Measurements from ENCODE around the gene NLRP1.

NLRP1 gene

GRCh38 chr17:5523249-5523648 lies 61.1 kb downstream of the NLRP1 start:
- no peak for DNase-seq

GRCh38 chr17:5522476-5522875 lies 61.8 kb downstream of the NLRP1 start:
- DNase-seq: no peak

- no peak for DNase-seq
These were observed 68.1 kb downstream of the NLRP1 start for GRCh38 chr17:5516060-5516792.

- DNase-seq: no peak
These were observed 69.3 kb downstream of the NLRP1 start for GRCh38 chr17:5514976-5515375.

DNA sequence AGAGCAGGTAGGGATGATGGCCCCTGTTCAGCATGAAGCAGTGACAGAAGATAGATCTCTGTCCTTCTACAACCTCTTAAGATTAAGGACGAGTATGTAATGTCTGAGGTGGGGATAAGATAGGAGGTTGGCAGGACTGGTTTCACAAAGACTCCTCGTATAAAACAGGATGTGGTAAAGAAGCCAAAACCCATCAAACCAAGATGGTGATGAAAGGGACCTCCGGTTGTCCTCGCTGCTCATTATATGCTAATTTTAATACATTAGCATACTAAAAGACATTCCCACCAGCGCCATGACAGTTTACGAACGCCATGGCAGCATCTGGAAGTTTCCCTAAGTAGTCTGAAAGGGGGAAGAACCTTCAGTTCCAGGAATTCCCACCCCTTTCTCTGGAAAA lies 70.7 kb downstream of the NLRP1 start:
- no peak for DNase-seq

GRCh38 chr17:5511401-5512225 lies 72.7 kb downstream of the NLRP1 start:
- DNase-seq: no peak

DNA sequence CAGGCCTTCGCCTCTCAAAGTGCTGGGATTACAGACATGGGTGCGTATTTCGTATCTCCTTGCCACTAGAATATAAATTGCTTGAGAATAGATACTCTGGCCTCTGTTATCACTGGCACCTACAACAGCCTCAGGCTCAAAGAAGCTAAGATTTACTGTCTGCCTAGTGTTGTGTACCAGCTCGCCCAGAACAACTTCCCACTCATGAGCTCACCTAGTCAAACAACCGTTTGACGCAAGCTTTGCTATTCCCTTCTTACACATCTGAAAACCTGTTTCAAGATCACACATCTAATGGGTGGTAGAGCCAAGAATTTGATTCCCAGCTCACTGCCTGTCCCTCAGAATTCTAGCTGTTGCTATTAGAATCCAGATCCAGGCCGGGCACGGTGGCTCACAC lies 73.5 kb downstream of the NLRP1 start:
- DNase-seq: no peak

DNA sequence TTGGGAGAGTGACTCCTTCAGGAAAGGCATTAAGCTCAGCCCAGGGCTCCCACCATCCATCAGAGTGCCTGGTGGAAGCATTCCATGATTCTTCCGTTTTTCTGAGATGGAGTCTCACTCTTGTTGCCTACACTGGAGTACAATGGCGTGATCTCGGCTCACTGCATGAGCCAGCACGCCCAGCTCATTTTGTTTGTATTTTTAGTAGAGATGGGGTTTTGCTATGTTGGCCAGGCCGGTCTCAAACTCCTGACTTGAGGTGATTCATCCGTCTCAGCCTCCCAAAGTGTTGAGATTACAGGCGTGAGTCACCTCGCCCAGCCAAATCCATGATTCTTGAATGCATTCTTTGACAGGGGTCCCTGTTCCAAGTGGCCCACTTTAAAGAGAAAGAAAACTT lies 74.8 kb downstream of the NLRP1 start:
- no peak for DNase-seq

DNA sequence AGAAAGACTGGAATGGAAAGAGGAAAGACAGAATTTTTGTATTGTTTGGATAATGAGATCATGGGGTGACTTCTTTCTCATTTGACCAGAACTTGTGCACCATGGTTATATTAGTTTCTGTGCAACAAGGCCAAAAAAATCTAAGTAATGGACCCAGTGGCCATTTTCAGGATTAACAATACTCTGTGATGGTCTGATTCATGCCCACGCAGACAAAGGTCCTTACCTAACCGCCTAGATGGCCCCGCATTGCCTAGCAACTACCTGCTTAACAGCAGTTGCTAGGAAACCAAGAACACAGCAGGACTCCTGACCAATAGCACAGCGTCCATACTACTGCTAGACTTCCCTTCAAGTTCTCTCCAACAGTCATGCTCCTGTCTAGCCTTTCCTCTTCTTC lies 75.5 kb downstream of the NLRP1 start:
- no peak for DNase-seq

DNA sequence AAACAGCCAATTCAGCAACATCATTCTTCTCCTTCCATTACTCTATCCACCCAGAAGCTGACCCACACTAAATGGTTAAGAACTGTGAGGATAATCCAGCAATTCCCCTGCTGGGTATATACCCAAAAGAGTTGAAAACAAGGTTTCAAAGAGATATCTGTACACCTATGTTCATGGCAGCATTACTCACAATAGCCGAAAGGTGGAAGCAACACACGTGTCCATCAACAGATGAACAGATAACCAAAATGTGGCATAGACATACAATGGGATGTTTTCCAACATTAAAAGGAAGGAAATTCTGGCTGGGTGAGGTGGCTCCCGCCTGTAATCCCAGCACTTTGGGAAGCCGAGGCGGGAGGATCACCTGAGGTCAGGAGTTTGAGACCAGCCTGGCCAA lies 78.0 kb downstream of the NLRP1 start:
- no peak for DNase-seq

DNA sequence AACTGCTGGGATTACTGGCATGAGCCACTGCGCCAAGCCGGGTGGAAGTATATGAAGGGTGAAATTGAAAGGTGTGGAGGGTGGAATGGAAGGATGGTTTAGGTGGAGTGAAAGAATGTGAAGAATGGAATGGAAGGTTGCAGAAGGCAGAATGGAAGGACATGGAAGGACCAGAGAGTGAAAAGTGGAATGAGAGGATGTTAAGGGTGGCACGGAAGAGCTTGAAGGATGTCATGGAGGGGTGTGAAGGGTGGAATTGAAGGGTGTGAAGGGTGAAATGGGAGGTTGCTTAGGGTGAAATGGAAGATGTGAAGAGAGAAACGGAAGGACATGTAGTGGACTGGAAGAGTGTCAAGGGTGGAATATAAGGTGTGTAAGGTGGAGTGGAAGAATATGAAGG lies 81.8 kb downstream of the NLRP1 start:
- no peak for DNase-seq

DNA sequence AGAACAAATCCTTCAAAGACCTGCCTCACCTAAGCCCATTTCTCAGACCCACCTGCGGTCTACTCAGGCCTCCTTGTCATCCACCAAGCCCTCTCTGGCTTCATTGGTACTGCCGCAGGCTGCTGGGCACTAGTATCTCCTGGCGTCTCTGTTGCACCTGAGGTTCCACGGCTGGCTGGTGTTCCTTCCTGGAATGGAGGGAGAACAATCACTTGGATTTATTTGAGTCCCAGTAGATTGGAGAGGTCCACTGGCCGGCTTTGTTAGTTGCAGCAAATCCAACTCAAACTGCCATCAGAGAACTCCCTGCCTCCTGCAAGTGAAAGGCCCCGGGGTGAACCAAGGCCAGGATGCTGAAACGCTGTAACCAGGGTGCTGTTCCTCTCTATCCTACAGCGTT lies 82.6 kb downstream of the NLRP1 start:
- DNase-seq: no peak

GRCh38 chr17:5500589-5501391 lies 83.5 kb downstream of the NLRP1 start:
- peak; percentile 84 for DNase-seq

DNA sequence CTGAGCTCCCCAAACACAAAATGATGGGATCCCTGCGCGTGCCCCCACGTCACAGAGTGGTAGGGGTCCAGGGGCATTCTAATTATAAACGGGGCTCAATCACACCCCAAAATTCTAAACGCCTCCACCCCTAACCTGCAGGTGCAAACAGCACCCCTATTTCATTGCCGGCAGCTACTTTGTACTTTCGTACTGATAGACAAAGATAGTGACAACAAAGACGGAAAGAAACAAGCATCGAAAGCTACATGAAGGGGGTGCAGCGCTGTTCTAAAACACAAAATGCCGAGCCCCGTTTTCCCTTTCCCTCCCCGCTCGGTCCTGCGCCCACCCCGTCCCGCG lies 84.1 kb downstream of the NLRP1 start:
- no peak for DNase-seq

GRCh38 chr17:5499476-5500231 lies 84.7 kb downstream of the NLRP1 start:
- peak; percentile 71 for DNase-seq

DNA sequence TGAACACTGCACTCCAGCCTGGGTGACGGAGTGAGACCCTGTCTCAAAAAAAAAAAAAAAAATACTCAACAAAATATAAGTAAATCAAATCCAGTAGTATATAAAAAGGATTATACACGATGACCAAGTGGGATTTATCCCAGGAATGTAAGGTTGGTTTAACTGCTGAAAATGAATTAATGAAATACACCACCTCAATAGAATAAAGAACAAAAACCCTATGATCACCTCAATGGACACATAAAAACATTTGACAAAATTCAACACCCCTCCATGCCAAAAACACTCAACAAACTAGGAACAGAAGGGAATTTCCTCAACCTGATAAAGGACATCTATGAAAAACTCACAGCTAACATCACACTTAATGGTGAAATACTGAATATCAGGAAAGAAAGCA lies 91.3 kb downstream of the NLRP1 start:
- DNase-seq: no peak

- DNase-seq: no peak
These were observed 95.6 kb downstream of the NLRP1 start for GRCh38 chr17:5488752-5489151.

- peak; percentile 96 for DNase-seq
These were observed 97.8 kb downstream of the NLRP1 start, which contains the start of gene MIS12 for GRCh38 chr17:5486206-5487124. Gene MIS12 (plus strand): TSS chr17:5486566. CDS start chr17:5488863, 2,297 bp downstream.

- peak; percentile 79 for DNase-seq
These were observed 98.8 kb downstream of the NLRP1 start, which contains the start of gene DERL2 for GRCh38 chr17:5485270-5486205. Gene DERL2 (minus strand): TSS chr17:5486178. CDS start chr17:5486161, 17 bp downstream.

GRCh38 chr17:5481451-5481850 lies 102.9 kb downstream of the NLRP1 start:
- DNase-seq: no peak
